GM12878 (cell line): Measurements from ENCODE around the gene PRG3. TPM values are rescaled to one million over a fixed set of nuclear protein-coding genes. Genes with fewer than 3 reads are reported as not detected.

Experiments used
- BMI1 ChIP-seq: fragments of 450-650 bp; IDR thresholded peaks from 2 replicates; pipeline ENCODE4 v1.6.1; 2016; ENCODE audit warnings: mild to moderate bottlenecking, moderate library complexity, borderline replicate concordance
- ELK1 ChIP-seq: IDR thresholded peaks from 2 replicates; pipeline ENCODE4 v1.6.1; 2012; ENCODE audit warnings: low read depth, low read length, improper control_type of control experiment
- FOXK2 ChIP-seq: fragments of 450-650 bp; IDR thresholded peaks from 2 replicates; pipeline ENCODE4 v1.6.1; 2017; ENCODE audit warnings: mild to moderate bottlenecking, moderate library complexity
- HSF1 ChIP-seq: fragments of 150-350 bp; IDR thresholded peaks from 2 replicates; pipeline ENCODE4 v1.6.1; 2014; ENCODE audit warnings: mild to moderate bottlenecking, low read depth, low read length
- IKZF1 ChIP-seq: fragments of 450-650 bp; conservative IDR thresholded peaks from 2 replicates; pipeline ENCODE4 v1.6.1; 2017; ENCODE audit warnings: antibody characterized with exemption, mild to moderate bottlenecking
- IKZF2 ChIP-seq, 2 experiments: fragments of 450-650 bp; IDR thresholded peaks; 2 replicates each; pipeline ENCODE4 v1.6.1; 2017; ENCODE audit warnings: mild to moderate bottlenecking in 2 of 2, moderate library complexity in 2 of 2
- NFIC ChIP-seq: IDR thresholded peaks from 2 replicates; pipeline ENCODE4 v1.6.1; 2012; ENCODE audit warnings: low read depth, mild to moderate bottlenecking, inconsistent platforms, low read length, moderate library complexity
- NR2C1 ChIP-seq: fragments of 450-650 bp; IDR thresholded peaks from 2 replicates; pipeline ENCODE4 v1.6.1; 2017; ENCODE audit warnings: antibody characterized with exemption, mild to moderate bottlenecking, moderate library complexity
- RAD51 ChIP-seq: fragments of 450-650 bp; IDR thresholded peaks from 2 replicates; pipeline ENCODE4 v1.6.1; 2016; ENCODE audit warnings: moderate library complexity, mild to moderate bottlenecking, inconsistent platforms
- RCOR1 ChIP-seq: conservative IDR thresholded peaks from 2 replicates; pipeline ENCODE4 v1.6.1; 2012; ENCODE audit warnings: low read depth, low read length, improper control_type of control experiment
- STAT1 ChIP-seq: fragments of 450-650 bp; conservative IDR thresholded peaks from 2 replicates; pipeline ENCODE4 v1.6.1; 2014; ENCODE audit warnings: antibody characterized with exemption, mild to moderate bottlenecking
- SUPT20H ChIP-seq: IDR thresholded peaks from 2 replicates; pipeline ENCODE4 v1.6.1; 2011; ENCODE audit warnings: low read depth, mild to moderate bottlenecking, low read length, moderate library complexity, borderline replicate concordance; ENCODE audit not compliant: control insufficient read depth
- TAF1 ChIP-seq: IDR thresholded peaks from 2 replicates; pipeline ENCODE4 v1.6.1; 2011; ENCODE audit warnings: mild to moderate bottlenecking, low read depth, low read length, borderline replicate concordance
- TCF3 ChIP-seq: IDR thresholded peaks from 2 replicates; pipeline ENCODE4 v1.6.1; 2012; ENCODE audit warnings: low read depth, mild to moderate bottlenecking, low read length, borderline replicate concordance; ENCODE audit not compliant: insufficient read depth
- USF2 ChIP-seq: IDR thresholded peaks from 2 replicates; pipeline ENCODE4 v1.6.1; 2011; ENCODE audit warnings: low read depth, low read length, improper control_type of control experiment, borderline replicate concordance
- YBX1 ChIP-seq: fragments of 450-650 bp; IDR thresholded peaks from 2 replicates; pipeline ENCODE4 v1.6.1; 2016; ENCODE audit warnings: antibody characterized with exemption
- YY1 ChIP-seq: IDR thresholded peaks from 2 replicates; pipeline ENCODE4 v1.6.1; 2011; ENCODE audit warnings: low read depth, mild to moderate bottlenecking, low read length
- ZBTB4 ChIP-seq: fragments of 450-650 bp; formaldehyde crosslinking; IDR thresholded peaks from 2 replicates; pipeline ENCODE4 v1.4.0; 2022; ENCODE audit warnings: mild to moderate bottlenecking, moderate library complexity
- polyA plus RNA-seq, 11 experiments: library from polyadenylated mRNA; depleted of rRNA in 4 of 11; unstranded in 6 of 11; stranded (reverse) in 5 of 11; fragments of >200 nt; fragmentation: Nextera tagmentation in 4 of 11; fragmentation: Illumina TruSeq in 1 of 11; extraction: Ambion mirVana in 4 of 11; extraction: Trizol in 1 of 11; gene quantifications; 1 replicate in 1 of 11; 2 replicates in 10 of 11; pipeline versions ENCODE4 v1.2.1 to v1.2.3, GENCODE V29; 2011 to 2016; ENCODE audit warnings: inconsistent platforms in 2 of 11, missing spikeins in 2 of 11, low read depth in 1 of 11
- total RNA-seq, 4 experiments: library from RNA; depleted of rRNA in 3 of 4; stranded (reverse); fragments of >200 nt in 3 of 4; fragmentation: Illumina TruSeq in 1 of 4; extraction: Trizol in 1 of 4; gene quantifications; 2 replicates each; pipeline versions ENCODE4 v1.2.1 to v1.2.3, GENCODE V29; 2013 to 2021
- TF ChIP-seq, protein P1 (sequence below): IDR thresholded peaks from 2 replicates; pipeline ENCODE4 v1.6.1; 2012; ENCODE audit warnings: low read length, inconsistent platforms
- TF ChIP-seq, protein P2 (sequence below): IDR thresholded peaks from 2 replicates; pipeline ENCODE4 v1.6.1; 2011; ENCODE audit warnings: borderline replicate concordance, low read depth, mild to moderate bottlenecking, moderate library complexity, low read length; ENCODE audit not compliant: insufficient read depth, poor library complexity, severe bottlenecking

Gene PRG3
- total and polyA plus RNA-seq, 10 of the 15 experiments (the other 5 are each of a cell fraction or from before 2014, with no cell fraction given) = not detected

DNA sequence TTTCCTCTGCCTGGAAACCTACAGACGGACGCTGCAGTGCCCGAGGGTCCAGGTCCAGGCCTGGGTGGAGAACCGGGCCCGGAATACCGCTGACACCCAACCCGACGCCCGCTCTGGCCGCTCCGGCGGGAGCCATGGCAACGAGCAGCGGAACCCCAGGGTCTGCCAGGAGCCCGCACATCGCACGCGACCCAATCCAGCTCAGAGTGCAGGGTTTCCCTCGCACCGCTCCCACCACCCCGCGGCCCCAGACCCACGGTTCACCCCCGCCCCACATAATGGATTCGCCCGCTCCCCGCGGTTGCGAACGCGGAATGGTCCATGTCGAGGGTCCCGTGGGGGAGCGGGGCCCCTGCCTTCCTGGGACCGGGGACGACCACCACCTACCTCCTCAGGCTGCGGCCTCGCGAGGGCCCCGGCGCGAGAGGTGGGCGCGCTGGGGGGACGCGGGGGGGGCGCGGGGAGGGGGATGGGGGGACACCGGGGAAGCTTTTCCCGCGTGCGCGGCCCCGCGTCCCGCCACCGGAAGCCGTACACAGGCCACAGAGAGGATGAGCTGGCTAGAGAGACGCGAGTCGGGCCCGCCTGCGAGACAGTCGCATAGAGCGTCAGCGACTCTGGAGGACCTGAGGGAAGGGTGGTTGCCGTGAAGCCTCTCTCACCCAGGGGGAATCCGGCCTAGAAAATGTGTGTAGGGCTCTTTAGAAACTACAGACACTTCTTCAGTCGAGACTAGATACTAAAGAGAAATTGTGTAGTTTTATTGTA lies 45.4 kb downstream of the PRG3 start, which contains the start of gene SSRP1 (continued):
- TF ChIP-seq YY1 (peak; percentile 76), TCF3 (no peak), HSF1 (no peak), RCOR1 (0 out of 2 replicates have a peak, but pooled peaks have one; percentile 10), USF2 (no peak), NFIC (no peak), ELK1 (peak; percentile 84), ZBTB4 (CRISPR knock-in tag) (no peak), RAD51 (no peak), BMI1 (peak; percentile 71), IKZF1 (no peak), SUPT20H (no peak), IKZF2 (IDR thresholded peaks at IDR 0.05) (no peak), TAF1 (peak; percentile 95), YBX1 (no peak), STAT1 (no peak), FOXK2 (peak; percentile 92), NR2C1 (peak; percentile 65)
- TF ChIP-seq, protein P1, sequence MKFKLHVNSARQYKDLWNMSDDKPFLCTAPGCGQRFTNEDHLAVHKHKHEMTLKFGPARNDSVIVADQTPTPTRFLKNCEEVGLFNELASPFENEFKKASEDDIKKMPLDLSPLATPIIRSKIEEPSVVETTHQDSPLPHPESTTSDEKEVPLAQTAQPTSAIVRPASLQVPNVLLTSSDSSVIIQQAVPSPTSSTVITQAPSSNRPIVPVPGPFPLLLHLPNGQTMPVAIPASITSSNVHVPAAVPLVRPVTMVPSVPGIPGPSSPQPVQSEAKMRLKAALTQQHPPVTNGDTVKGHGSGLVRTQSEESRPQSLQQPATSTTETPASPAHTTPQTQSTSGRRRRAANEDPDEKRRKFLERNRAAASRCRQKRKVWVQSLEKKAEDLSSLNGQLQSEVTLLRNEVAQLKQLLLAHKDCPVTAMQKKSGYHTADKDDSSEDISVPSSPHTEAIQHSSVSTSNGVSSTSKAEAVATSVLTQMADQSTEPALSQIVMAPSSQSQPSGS = no peak
- TF ChIP-seq, protein P2, sequence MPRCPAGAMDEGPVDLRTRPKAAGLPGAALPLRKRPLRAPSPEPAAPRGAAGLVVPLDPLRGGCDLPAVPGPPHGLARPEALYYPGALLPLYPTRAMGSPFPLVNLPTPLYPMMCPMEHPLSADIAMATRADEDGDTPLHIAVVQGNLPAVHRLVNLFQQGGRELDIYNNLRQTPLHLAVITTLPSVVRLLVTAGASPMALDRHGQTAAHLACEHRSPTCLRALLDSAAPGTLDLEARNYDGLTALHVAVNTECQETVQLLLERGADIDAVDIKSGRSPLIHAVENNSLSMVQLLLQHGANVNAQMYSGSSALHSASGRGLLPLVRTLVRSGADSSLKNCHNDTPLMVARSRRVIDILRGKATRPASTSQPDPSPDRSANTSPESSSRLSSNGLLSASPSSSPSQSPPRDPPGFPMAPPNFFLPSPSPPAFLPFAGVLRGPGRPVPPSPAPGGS = no peak
